ENCODE data around the gene PLXNA4.

PLXNA4 gene

GRCh38 chr7:132412435-132412834, 163.8 kb downstream of the PLXNA4 start:
- Histone ChIP-seq H3K4me3 (ENCODE audit: low read depth, low read length) (no peak overlapping the region), H3K4me1 (ENCODE audit: control insufficient read depth, insufficient read depth, low read length) (peaks cover 12% of the 10 kb centered on the region; the same call in 1 of the 2 replicates), H3K36me3 (ENCODE audit: control insufficient read depth in 2 of 2, insufficient read depth in 1 of 2, low read length in 2 of 2) (no peaks in the 10 kb centered on the region), H3K27ac (ENCODE audit: extremely low read depth, low read depth, low read length) (no peak overlapping the region), H3K9me3 (ENCODE audit: control insufficient read depth, insufficient read depth, low read depth, low read length) (no peaks in the 10 kb centered on the region)
- no peak for TF ChIP-seq ZNF280D (tag by site-specific recombination; IDR thresholded peaks at IDR 0.05)
- TF ChIP-seq GLI4 (tag by site-specific recombination; IDR thresholded peaks at IDR 0.05): no peak
- no peak for TF ChIP-seq ZNF639 (tag by site-specific recombination; IDR thresholded peaks at IDR 0.05)
- no peak for TF ChIP-seq BCL11A (tag by site-specific recombination; IDR thresholded peaks at IDR 0.05; ENCODE audit: low read depth)
- TF ChIP-seq ZNF660 (tag by site-specific recombination; IDR thresholded peaks at IDR 0.05): no peak
- TF ChIP-seq ZNF768 (tag by site-specific recombination; IDR thresholded peaks at IDR 0.05): no peak
- no peak for TF ChIP-seq ZNF174 (tag by site-specific recombination; IDR thresholded peaks at IDR 0.05)
- TF ChIP-seq ZNF140 (tag by site-specific recombination; IDR thresholded peaks at IDR 0.05): no peak
- TF ChIP-seq MEIS1 (CRISPR knock-in tag; IDR thresholded peaks at IDR 0.05; ENCODE audit: borderline replicate concordance): no peak
- TF ChIP-seq ZNF302 (tag by site-specific recombination; IDR thresholded peaks at IDR 0.05; ENCODE audit: low read depth): no peak
- TF ChIP-seq ZNF521 (tag by site-specific recombination; IDR thresholded peaks at IDR 0.05): no peak
- no peak for TF ChIP-seq HOXA7 (CRISPR knock-in tag; IDR thresholded peaks at IDR 0.05; ENCODE audit: borderline replicate concordance)
- no peak for TF ChIP-seq ZNF114 (tag by site-specific recombination; IDR thresholded peaks at IDR 0.05)
- TF ChIP-seq ZNF292 (tag by site-specific recombination; IDR thresholded peaks at IDR 0.05; ENCODE audit: borderline replicate concordance, low read depth): no peak
- TF ChIP-seq ZNF596 (tag by site-specific recombination; IDR thresholded peaks at IDR 0.05): no peak
- TF ChIP-seq ZNF623 (tag by site-specific recombination; IDR thresholded peaks at IDR 0.05): no peak
- TF ChIP-seq ZNF23 (tag by site-specific recombination; IDR thresholded peaks at IDR 0.05; ENCODE audit: borderline replicate concordance): no peak
- no peak for TF ChIP-seq ZSCAN4 (tag by site-specific recombination; IDR thresholded peaks at IDR 0.05)
- no peak for TF ChIP-seq ZNF202 (tag by site-specific recombination; IDR thresholded peaks at IDR 0.05; ENCODE audit: borderline replicate concordance)
- no peak for TF ChIP-seq ZNF704 (tag by site-specific recombination; IDR thresholded peaks at IDR 0.05)
- ChIA-PET CTCF (no interaction called here), POLR2A (no interaction called here)

All from HEK293 (cell line).